MM.1S (cell line): ENCODE data around the gene FSTL1.

Source experiments
- EZH2 ChIP-seq: fragments of 300-600 bp; sonication (generic); optimal IDR thresholded peaks from 2 replicates; pipeline ENCODE3; 2017; ENCODE audit warnings: low read depth, mild to moderate bottlenecking, antibody characterized with exemption, low read length, mixed read lengths
- EZH2phosphoT487 ChIP-seq: fragments of 300-600 bp; sonication (generic); IDR thresholded peaks from 2 replicates; pipeline ENCODE4 v1.6.1; 2018; ENCODE audit warnings: antibody characterized with exemption, low read length
- TF ChIP-seq, protein P1 (sequence below): fragments of 300-600 bp; sonication (generic); IDR thresholded peaks from 2 replicates; pipeline ENCODE4 v1.5.1; 2016; ENCODE audit warnings: antibody characterized with exemption, low read length, mixed read lengths

DNA sequence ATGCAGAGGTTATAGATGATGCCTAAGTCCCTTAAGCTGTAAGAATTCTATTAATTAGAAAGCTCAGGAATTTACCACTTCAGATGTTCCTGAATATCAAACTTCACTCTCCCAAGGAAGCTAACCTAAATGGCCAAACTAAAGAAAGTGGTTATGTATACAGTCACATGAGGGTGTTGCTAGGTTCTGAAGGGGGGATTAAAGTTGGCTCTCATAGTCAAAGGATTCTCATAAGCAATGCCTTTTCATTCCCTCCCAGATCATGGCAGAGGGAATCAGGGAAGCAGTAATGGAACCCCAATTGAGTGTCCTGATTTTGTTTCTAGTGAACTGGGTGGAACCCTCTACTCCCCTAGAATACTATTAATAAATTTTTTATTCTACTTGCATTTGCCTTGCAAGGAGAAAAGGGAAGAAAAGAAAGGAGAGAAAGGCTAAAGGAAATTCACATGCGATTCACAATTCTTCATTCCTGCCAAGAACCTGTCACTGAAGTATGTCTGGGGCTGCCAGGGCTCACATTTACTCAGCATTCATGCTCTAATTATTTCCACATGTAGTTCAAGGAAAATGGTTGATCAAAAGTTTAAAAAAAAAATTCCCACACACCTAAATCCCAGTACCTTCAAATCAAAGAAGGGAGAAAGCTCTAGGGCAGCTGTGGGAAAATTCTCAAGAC is 25.1 kb downstream of the FSTL1 start:
- TF ChIP-seq, protein P1, sequence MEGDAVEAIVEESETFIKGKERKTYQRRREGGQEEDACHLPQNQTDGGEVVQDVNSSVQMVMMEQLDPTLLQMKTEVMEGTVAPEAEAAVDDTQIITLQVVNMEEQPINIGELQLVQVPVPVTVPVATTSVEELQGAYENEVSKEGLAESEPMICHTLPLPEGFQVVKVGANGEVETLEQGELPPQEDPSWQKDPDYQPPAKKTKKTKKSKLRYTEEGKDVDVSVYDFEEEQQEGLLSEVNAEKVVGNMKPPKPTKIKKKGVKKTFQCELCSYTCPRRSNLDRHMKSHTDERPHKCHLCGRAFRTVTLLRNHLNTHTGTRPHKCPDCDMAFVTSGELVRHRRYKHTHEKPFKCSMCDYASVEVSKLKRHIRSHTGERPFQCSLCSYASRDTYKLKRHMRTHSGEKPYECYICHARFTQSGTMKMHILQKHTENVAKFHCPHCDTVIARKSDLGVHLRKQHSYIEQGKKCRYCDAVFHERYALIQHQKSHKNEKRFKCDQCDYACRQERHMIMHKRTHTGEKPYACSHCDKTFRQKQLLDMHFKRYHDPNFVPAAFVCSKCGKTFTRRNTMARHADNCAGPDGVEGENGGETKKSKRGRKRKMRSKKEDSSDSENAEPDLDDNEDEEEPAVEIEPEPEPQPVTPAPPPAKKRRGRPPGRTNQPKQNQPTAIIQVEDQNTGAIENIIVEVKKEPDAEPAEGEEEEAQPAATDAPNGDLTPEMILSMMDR: no peak
- no peak for TF ChIP-seq EZH2
- no peak for TF ChIP-seq EZH2phosphoT487
